Esophagus muscularis mucosa (tissue), 4 donors: ENCODE results near the gene SNAPC2. TPM values are rescaled to one million over a fixed set of nuclear protein-coding genes. Genes with fewer than 3 reads are reported as not detected.
A peak's percentile ranks its signal among the peaks of the same experiment; 100 is the strongest.

ENCODE experiments used
- DNase-seq: peaks from one replicate; pipeline ENCODE4 v3.0.0-alpha.2; 2017; ENCODE audit errors: extremely low spot score
- H3K27ac ChIP-seq, 4 donors: fragments of 200-600 bp; sonication (generic); replicated peaks in 1 of 4; 1 replicate in 3 of 4; 2 replicates in 1 of 4; pipeline ENCODE4 v1.5.1; 2016 to 2019; ENCODE audit warnings: mild to moderate bottlenecking in 1 of 4
- H3K27me3 ChIP-seq, 4 donors: fragments of 200-600 bp; sonication (generic); one replicate each; pipeline versions ENCODE4 v1.5.1 to v1.6.0; 2016 to 2019
- H3K36me3 ChIP-seq, 4 donors: fragments of 200-600 bp; sonication (generic); one replicate each; pipeline ENCODE4 v1.5.1; 2016 to 2019
- H3K4me1 ChIP-seq, 4 donors: fragments of 200-600 bp; sonication (generic); one replicate each; pipeline ENCODE4 v1.5.1; 2016 to 2019
- H3K4me3 ChIP-seq, 4 donors: fragments of 200-600 bp; sonication (generic); 1 replicate in 2 of 4; 2 replicates in 2 of 4; pipeline ENCODE4 v1.5.1; 2016 to 2019; ENCODE audit warnings: mild to moderate bottlenecking in 4 of 4, moderate library complexity in 1 of 4
- H3K9me3 ChIP-seq, 4 donors: fragments of 200-600 bp; sonication (generic); 1 replicate in 3 of 4; 2 replicates in 1 of 4; pipeline ENCODE4 v1.5.1; 2016 to 2019
- EP300 ChIP-seq: sonication (generic); formaldehyde crosslinking; IDR thresholded peaks from one replicate; pipeline ENCODE4 v1.6.1; 2017; ENCODE audit warnings: antibody characterized with exemption
- POLR2A ChIP-seq: fragments of 450-650 bp; IDR thresholded peaks from one replicate; pipeline ENCODE4 v1.6.1; 2017; ENCODE audit warnings: antibody characterized with exemption, moderate library complexity, mild to moderate bottlenecking, low read depth
- POLR2AphosphoS5 ChIP-seq, 2 donors: sonication (generic); formaldehyde crosslinking; IDR thresholded peaks; one replicate each; pipeline ENCODE4 v1.6.1; 2017; ENCODE audit warnings: antibody characterized with exemption in 2 of 2
- WGBS: methylation state at CpG from one replicate; pipeline ENCODE4 v1.1.5; 2018; 5-methylcytosine and 5-hydroxymethylcytosine counted together
- intact Hi-C: fragments of 100-400 bp; cut with DNase I; formaldehyde crosslinking; loops from one replicate; pipeline ENCODE4 v1.15.1; 2023
- total RNA-seq, 4 donors: library from RNA; depleted of rRNA; stranded (reverse); fragments of >200 nt; gene quantifications; one replicate each; pipeline versions ENCODE4 v1.1.0 to v1.2.1, GENCODE V29; 2016
- TF ChIP-seq, protein P1 (sequence below), 3 experiments: fragments of 200-600 bp in 2 of 3; fragments of 450-650 bp in 1 of 3; sonication (generic) in 2 of 3; IDR thresholded peaks; one replicate each; pipeline ENCODE4 v1.5.1; 2017 to 2019; ENCODE audit warnings: antibody characterized with exemption in 3 of 3, mild to moderate bottlenecking in 2 of 3, moderate library complexity in 1 of 3

Gene SNAPC2
- total RNA-seq, 4 donors from 2014 or later, result 32.4 to 47.2 (median 35.0) TPM

DNA sequence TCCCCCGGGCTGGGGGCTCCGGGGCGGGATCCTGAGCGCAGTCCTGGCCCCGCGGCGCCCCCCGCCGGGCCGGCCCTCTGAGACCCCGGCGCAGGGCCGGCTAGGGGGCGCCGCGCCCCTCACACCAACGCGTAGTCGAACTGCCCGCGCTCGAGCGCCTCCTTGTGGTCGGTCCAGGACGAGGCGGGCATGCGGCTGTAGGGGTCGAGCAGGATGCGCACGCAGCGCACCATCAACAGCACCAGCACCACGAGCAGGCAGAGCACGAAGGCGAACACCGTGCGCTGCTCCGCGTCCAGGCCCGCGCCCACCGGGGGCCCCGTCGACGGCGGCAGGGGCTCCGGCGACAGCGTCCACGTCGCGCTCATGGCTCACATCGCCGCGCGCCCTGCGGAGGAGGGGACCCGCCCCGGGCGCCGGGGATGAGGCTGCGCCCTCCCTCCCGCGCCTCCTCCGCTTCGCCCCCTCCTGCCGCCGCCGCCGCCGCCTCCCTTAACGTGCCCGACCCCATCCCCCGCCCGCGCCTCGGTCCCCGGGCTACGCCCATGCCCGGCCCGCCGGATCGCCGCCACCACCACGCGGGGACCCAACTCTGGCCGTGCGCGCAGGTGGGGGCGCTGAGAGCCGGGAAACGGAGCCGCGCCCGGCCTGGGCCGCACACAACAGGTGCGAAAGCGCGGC is 5.2 kb downstream of the SNAPC2 start:
- peaks cover 60 to 95% (median 90%) of the 10 kb centered on the region in 4 donors for H3K4me1 ChIP-seq
- DNase-seq, result no peak
- H3K9me3 ChIP-seq, result no peaks in the 10 kb centered on the region
- H3K27me3 ChIP-seq, result no peaks in the 10 kb centered on the region
- H3K27ac ChIP-seq, result peak overlapping the region; percentile 91 to 96 (median 94)
- TF ChIP-seq EP300 (no peak), POLR2A (no peak), POLR2AphosphoS5 (IDR thresholded peaks at IDR 0.05) (peak; percentile 56 to 70)
- TF ChIP-seq, protein P1, sequence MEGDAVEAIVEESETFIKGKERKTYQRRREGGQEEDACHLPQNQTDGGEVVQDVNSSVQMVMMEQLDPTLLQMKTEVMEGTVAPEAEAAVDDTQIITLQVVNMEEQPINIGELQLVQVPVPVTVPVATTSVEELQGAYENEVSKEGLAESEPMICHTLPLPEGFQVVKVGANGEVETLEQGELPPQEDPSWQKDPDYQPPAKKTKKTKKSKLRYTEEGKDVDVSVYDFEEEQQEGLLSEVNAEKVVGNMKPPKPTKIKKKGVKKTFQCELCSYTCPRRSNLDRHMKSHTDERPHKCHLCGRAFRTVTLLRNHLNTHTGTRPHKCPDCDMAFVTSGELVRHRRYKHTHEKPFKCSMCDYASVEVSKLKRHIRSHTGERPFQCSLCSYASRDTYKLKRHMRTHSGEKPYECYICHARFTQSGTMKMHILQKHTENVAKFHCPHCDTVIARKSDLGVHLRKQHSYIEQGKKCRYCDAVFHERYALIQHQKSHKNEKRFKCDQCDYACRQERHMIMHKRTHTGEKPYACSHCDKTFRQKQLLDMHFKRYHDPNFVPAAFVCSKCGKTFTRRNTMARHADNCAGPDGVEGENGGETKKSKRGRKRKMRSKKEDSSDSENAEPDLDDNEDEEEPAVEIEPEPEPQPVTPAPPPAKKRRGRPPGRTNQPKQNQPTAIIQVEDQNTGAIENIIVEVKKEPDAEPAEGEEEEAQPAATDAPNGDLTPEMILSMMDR (IDR thresholded peaks at IDR 0.05), result peak; percentile 81 to 99 (median 90)
- 1% methylated on average over 21 of the region's 98 CpGs for WGBS
- intact Hi-C loops, result no loop called here
- H3K36me3 ChIP-seq, result peaks cover 9 to 27% (median 19%) of the 10 kb centered on the region in 4 donors
- peak overlapping the region; percentile 68 to 81 (median 71) for H3K4me3 ChIP-seq

DNA sequence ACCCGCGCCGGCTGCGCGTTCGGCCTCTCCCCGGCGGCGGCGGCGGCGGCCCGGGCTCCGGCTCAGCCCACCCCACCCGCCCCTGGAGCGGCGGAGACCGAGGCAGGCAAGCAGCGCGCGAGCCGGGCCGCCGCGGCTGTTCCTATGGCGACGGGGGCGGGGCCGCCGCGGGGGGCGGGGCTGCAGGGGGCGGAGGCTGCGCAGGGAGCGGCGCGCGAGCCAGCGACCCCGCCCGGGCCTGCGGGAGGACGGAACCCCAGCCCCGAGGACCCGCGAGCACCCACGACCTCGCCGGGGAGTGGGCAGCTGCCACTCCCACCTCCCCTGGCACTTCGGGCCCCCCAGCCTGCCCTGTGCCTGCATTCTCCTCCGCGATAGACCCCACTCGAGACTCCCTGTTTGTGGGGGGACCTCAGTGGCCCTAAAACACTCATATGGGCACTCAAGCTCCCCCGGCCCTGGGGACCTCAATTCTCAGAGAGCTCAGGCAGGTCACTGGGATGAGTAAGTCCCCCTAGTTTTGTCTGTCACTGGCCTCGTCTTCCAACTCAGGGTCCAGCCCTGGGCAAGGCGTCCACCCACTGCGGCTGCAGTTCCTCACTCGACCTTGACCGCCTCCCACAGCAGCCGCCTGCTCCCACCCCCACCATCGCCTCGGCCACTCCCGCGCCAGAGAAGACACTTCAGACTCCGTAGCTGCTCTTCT is 6.0 kb downstream of the SNAPC2 start, which contains the start of gene CTXN1:
Gene CTXN1, minus strand, starts transcription at position 115 of the 706 bp plus-strand sequence. CDS start 597 bp downstream, outside the sequence.
- Histone ChIP-seq H3K4me3 (peak within 1 kb of the TSS; percentile 68 to 81 (median 71)), H3K27me3 (no peaks in the 10 kb centered on the region), H3K36me3 (peaks cover 9 to 36% (median 26%) of the 10 kb centered on the region in 4 donors), H3K27ac (peak within 1 kb of the TSS; percentile 91 to 96 (median 94)), H3K4me1 (peaks cover 59 to 100% (median 96%) of the 10 kb centered on the region in 4 donors), H3K9me3 (no peaks in the 10 kb centered on the region)
- intact Hi-C loops, result no loop called here
- WGBS, result 29% methylated on average over 15 of the region's 65 CpGs
- no peak for DNase-seq
- TF ChIP-seq POLR2AphosphoS5 (IDR thresholded peaks at IDR 0.05), result peak; percentile 38 to 75
- TF ChIP-seq, protein P1 (IDR thresholded peaks at IDR 0.05), result peak in 2 of 3 experiments; percentile 17 to 47
- TF ChIP-seq POLR2A, result no peak
- TF ChIP-seq EP300, result no peak

DNA sequence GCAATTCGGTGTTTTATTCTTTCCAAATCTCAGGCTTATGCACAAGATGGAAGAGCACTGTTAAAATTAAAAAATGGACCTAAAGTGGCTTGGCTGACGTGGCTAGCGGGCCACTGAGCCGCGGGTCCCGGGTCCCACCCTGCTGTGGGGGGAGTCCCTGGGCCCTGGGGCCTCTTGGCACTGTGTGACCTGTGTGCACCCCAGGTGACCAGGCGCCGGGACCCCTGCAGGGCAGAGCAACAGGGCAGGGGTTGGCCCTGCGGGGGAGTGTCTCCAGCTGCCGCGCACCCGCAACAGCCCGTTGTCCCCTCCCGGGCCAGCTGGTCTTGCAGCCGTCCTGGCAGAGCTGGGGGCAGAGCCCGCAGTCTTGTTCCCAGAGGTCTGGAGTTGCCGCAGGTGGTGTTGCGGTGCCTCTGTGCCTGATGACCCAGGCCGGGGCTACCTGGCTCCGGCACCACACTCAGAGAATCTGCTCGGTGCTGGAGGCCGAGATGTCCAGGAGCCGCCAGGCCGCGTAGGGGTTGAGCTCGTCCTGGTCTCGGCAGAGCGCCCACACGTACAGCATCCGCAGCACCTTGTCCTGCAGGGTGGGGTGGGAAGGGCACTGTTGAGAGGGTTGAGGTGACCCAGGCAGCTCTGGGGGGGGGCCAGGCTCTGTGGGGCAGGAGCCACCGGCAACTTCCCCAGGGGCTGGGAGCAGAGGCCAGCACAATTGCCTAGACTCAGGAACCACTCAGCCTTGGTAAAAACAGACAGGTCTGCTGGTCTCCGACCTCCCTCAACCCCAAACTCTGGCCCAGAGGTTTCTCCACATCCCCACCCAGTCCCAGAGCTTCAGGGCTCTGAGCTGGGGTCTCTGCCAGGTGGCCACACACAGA is 6.8 kb downstream of the SNAPC2 start:
- no peaks in the 10 kb centered on the region for H3K27me3 ChIP-seq
- H3K36me3 ChIP-seq, result peaks cover 15 to 38% (median 30%) of the 10 kb centered on the region in 4 donors
- intact Hi-C loops, result no loop called here
- no peak for TF ChIP-seq POLR2AphosphoS5 (IDR thresholded peaks at IDR 0.05)
- TF ChIP-seq, protein P1 (IDR thresholded peaks at IDR 0.05), result no peak
- no peak for TF ChIP-seq POLR2A
- no peak for TF ChIP-seq EP300
- WGBS, result 46% methylated on average over 10 of the region's 32 CpGs
- no peak for DNase-seq
- peak overlapping the region; percentile 91 to 96 (median 94) for H3K27ac ChIP-seq
- peaks cover 52 to 100% (median 96%) of the 10 kb centered on the region in 4 donors for H3K4me1 ChIP-seq
- no peaks in the 10 kb centered on the region for H3K9me3 ChIP-seq
- peak overlapping the region; percentile 68 to 81 (median 71) for H3K4me3 ChIP-seq

DNA sequence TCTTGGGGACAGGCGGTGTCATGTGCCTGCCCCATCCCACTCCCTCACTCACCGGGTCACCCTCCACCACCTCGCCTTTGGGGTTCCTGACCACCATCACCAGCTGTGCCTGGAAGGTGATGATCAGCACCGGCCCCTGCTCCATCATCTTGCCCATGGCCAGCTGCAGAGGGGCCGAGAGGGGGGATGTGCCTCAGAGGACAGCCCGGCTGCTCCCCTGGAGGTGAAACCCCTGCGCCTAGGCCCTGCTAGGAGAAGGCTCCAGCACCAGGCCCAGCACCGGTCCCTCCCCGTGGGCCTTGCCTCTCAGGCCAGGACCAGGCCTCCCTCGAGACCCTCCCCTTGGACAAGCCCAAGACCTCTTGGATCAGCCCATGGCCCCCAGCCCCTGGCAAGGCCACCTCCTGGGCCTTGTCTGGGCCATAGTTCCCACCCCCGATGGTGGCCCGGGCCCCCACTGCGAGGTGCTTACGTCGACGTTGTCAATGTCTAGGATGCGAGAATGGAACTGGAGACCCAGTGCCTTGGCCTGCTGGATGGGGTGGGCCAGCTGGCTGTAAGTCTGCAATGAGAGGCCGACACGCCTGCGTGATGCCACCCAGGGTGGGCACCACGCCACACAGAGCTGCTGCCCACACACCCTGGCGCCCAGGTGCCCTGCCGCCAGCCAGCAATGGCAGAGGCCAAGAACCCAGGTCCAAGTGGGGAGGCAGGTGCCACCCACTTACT is 7.6 kb downstream of the SNAPC2 start:
- intact Hi-C loops, result no loop called here
- WGBS, result 77% methylated on average over 14 of the region's 23 CpGs

More for the DNA sequence above, 7.6 kb downstream of the SNAPC2 start:
- TF ChIP-seq POLR2A, result no peak
- TF ChIP-seq, protein P1 (IDR thresholded peaks at IDR 0.05), result no peak
- TF ChIP-seq POLR2AphosphoS5 (IDR thresholded peaks at IDR 0.05), result no peak
- TF ChIP-seq EP300, result no peak
- Histone ChIP-seq H3K27ac (peak overlapping the region; percentile 91 to 96 (median 94)), H3K4me1 (peaks cover 46 to 100% (median 94%) of the 10 kb centered on the region in 4 donors), H3K9me3 (no peaks in the 10 kb centered on the region), H3K27me3 (no peaks in the 10 kb centered on the region), H3K36me3 (peaks cover 15 to 38% (median 30%) of the 10 kb centered on the region in 4 donors), H3K4me3 (peak overlapping the region in 2 of 4 donors; percentile 18 to 30)
- DNase-seq, result no peak
